Subcutaneous abdominal adipose tissue (tissue), 5 donors: ENCODE measurements around the gene EEF1G.

Experiments used
- H3K27ac ChIP-seq: one replicate; pipeline ENCODE4 v1.7.0; 2013; ENCODE audit warnings: low read depth, mild to moderate bottlenecking, inconsistent platforms, low read length, moderate library complexity
- H3K27me3 ChIP-seq, 5 donors: one replicate each; pipeline ENCODE4 v1.7.0; 2013; ENCODE audit warnings: low read length in 5 of 5, inconsistent platforms in 1 of 5; ENCODE audit not compliant: control insufficient read depth in 5 of 5, insufficient read depth in 4 of 5
- H3K36me3 ChIP-seq, 5 donors: one replicate each; pipeline ENCODE4 v1.7.0; 2013; ENCODE audit warnings: low read length in 5 of 5; ENCODE audit not compliant: control insufficient read depth in 5 of 5, insufficient read depth in 5 of 5
- H3K4me1 ChIP-seq, 5 donors: one replicate each; pipeline ENCODE4 v1.7.0; 2013; ENCODE audit warnings: low read length in 5 of 5, mild to moderate bottlenecking in 3 of 5, moderate library complexity in 1 of 5; ENCODE audit not compliant: control insufficient read depth in 5 of 5, insufficient read depth in 5 of 5
- H3K4me3 ChIP-seq, 5 donors: one replicate each; pipeline ENCODE4 v1.7.0; 2013; ENCODE audit warnings: low read length in 5 of 5, low read depth in 1 of 5
- H3K9ac ChIP-seq, 5 donors: one replicate each; pipeline ENCODE4 v1.7.0; 2013; ENCODE audit warnings: low read length in 5 of 5, mild to moderate bottlenecking in 4 of 5, moderate library complexity in 3 of 5
- H3K9me3 ChIP-seq, 5 donors: one replicate each; pipeline ENCODE4 v1.7.0; 2013; ENCODE audit warnings: low read length in 5 of 5; ENCODE audit not compliant: control insufficient read depth in 5 of 5
- donor health status: healthy.
- donor health status: healthy.
- donor health status: healthy.
- donor health status: healthy.
- donor health status: healthy.

Gene EEF1G

DNA sequence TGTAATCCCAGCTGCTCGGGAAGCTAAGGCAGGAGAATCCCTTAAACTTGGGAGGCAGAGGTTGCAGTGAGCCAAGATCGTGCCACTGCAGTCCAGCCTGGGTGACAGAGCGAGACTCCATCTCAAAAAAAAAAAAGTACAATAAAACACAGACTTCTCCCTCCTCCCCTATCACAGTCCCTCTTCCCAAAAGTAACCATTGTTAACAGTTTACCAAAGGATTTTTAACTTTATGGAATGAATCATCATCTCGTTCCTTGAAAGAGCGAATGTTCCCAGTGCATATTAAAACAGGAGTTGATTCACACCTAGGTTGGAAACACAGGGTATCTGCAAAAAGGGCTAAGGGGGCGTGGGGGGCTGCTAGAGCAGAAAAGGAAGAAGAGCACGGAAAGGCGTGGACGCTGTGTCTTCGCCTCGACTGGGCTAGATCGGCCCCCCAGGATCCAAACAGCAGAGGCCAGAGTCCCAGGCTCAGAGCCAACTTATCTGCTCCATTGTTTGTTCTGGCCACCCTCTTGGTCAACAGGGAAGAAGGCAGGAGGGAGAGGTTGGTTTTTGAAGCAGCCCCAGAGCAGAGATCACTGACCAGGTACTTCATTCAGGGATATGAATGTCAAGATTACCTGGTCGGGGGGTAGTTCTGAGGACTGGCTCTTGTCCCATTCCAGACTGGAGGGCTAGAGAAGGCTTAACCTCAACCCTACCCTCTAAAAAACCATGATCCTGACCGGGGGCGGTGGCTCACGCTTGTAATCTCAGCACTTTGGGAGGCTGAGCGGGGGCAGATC, 25.0 kb downstream of the EEF1G start:
- H3K36me3 ChIP-seq: no peaks in the 10 kb centered on the region
- H3K4me1 ChIP-seq: peaks cover 9 to 83% (median 58%) of the 10 kb centered on the region in 5 donors
- H3K9ac ChIP-seq: no peak overlapping the region
- H3K4me3 ChIP-seq: no peak overlapping the region
- H3K27me3 ChIP-seq: no peaks in the 10 kb centered on the region
- H3K9me3 ChIP-seq: no peaks in the 10 kb centered on the region
- no peak overlapping the region for H3K27ac ChIP-seq

DNA sequence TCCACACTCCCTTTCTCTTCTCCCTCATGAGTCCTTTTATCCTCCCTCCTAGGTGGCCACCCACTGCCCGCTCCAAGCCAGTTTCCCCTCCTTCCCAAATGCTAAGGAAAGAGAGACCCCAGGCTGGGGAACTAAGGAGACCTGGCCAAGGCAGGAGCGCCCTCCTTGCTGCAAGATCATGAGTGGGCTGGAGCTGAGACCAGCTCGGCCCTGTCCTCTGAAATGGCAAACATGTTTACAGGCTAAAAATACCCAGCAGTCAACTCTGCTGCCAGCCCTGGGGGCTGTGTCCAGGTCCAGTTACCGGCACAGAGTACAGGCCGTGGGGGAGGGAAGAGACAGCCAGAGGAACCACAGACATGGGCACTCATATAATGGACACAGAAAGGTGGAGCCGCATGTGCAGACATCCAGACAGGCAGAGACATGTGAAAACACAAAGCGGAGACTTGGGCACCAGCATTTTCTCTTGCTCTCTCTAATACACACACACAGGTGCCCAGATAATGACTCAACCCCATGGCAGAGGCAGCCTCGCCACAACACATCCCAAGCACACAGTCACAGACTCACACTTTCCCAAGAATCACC, 25.9 kb downstream of the EEF1G start:
- Histone ChIP-seq H3K4me3 (peak overlapping the region; percentile 66 to 100 (median 85)), H3K9ac (peak overlapping the region; percentile 38 to 84 (median 54)), H3K27ac (peak overlapping the region; percentile 100), H3K36me3 (no peaks in the 10 kb centered on the region), H3K4me1 (peaks cover 5 to 83% (median 58%) of the 10 kb centered on the region in 5 donors), H3K9me3 (no peaks in the 10 kb centered on the region), H3K27me3 (no peaks in the 10 kb centered on the region)

DNA sequence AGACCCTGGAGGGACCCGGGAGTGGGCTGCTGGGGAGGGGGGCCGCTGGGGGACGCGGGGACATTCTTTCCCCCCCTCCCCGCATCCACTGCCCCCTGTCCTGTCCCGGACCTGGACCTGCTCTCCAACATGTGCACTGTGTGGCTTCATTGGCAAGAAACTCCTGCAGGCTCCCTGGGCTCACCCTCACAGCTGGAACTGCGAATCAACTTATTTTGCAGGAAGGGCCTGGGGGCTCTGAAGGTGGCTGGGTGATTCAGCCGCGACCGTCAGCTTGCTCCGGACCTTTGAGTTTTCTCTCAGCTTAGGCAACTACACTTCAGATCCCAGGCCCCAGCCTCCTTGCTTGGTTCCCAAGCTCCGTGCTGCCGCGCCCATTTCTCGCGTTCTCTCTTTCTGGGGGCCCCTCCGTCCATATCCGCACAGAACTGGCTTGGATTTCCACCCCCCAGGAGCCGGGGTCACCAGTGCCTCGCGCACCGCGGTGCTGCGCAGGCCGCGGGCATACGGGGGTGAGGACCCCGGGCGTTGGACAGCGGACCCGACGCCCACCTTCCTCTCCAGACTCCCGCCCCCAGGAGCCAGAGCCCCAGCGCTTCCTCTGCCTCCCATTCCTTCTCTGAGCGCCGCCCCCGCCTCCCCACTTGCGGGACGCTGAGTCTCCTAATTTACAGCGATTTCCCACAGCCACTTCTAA, 26.6 kb downstream of the EEF1G start:
- Histone ChIP-seq H3K4me1 (peaks cover 7 to 83% (median 58%) of the 10 kb centered on the region in 5 donors), H3K27ac (peak overlapping the region; percentile 100)

DNA sequence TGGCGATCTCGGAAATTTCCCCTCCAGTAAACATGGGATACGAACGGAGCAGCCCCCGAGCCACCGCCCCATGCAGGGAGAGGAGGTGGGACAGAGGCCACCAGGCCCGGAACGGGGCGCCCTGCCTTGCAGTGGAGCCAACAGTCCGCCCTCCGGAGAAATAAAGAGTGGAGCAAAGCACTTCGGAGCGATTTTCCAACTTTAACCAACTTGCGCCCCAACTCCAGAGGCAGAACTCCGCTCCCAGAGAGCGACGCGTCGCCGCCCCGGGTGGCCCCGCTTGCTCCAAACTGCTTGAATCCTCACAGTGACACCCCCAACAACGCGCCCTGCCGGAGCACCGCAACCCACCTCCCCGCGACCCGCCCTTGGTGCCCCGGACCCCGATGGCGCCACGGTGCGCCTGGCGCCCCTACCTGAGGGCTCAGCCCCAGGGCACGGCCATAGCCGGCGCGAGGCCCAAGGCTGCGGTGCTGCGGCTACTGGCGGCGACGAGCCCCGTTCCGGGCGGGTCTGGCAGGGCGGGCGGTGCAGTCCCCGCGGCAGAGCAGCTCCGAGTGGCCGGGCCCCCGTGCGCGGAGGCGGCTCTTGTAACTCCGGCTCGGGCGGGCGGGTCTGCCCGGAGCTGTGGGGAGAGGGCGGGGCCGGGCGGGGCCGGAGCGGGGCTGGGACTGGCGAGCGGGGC, 27.3 kb downstream of the EEF1G start, which contains the start of gene AHNAK:
Gene AHNAK (minus strand): TSS at position 563 of the 685 bp plus-strand sequence. CDS start 10,708 bp downstream, outside the sequence.
- peaks cover 0 to 4% (median 3%) of the 10 kb centered on the region in 5 donors for H3K36me3 ChIP-seq
- peaks cover 10 to 83% (median 58%) of the 10 kb centered on the region in 5 donors for H3K4me1 ChIP-seq
- no peaks in the 10 kb centered on the region for H3K27me3 ChIP-seq
- peak within 1 kb of the TSS; percentile 100 for H3K27ac ChIP-seq
- H3K9ac ChIP-seq: peak within 1 kb of the TSS; percentile 87 to 99 (median 99)
- no peaks in the 10 kb centered on the region for H3K9me3 ChIP-seq
- peak within 1 kb of the TSS; percentile 93 to 100 (median 97) for H3K4me3 ChIP-seq

More for the DNA sequence above, 26.6 kb downstream of the EEF1G start:
- peaks cover 0 to 3% (median 0%) of the 10 kb centered on the region in 5 donors for H3K36me3 ChIP-seq
- H3K9me3 ChIP-seq: no peaks in the 10 kb centered on the region
- H3K4me3 ChIP-seq: peak overlapping the region; percentile 72 to 100 (median 93)
- peak overlapping the region; percentile 56 to 84 (median 75) for H3K9ac ChIP-seq
- no peaks in the 10 kb centered on the region for H3K27me3 ChIP-seq

DNA sequence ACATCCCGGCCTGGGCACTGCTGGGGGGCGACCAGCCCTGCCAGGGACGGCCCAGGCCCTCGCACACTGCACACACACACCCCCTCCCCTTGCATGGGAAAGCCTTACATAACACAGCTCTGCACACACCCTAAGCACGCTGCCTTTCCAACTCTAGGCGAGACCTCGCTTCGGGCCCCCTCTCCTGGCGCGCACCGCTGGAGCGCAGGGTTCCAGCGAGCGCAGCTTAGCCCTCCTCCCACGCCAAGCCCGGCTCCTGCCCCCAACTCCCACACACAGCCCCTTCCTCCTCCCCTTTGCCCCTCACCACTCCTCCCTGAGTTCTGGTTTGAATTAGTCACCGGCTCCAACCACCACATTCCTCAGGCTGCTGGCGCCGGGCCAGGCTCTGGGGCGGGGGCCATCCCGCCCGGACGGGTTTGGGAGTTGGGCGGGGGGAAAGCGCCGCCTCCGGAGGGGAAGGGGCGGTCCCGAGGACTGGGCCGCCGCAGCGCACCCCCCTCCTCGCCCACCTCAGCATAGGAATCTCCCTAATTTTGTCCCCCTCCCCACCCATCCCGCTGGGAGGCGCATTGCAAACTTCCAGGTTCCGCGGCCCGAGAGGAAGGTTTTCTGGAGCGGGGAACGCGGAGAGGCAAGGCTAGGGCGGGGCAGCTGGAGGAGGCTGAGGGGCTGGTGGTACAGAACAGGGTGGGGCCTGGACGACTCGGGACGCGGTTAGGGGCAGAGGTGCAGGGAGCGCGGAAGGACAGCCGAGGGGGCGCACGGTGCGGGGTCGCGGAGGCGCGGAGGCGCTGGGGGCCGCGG, 28.1 kb downstream of the EEF1G start:
- peaks cover 15 to 83% (median 61%) of the 10 kb centered on the region in 5 donors for H3K4me1 ChIP-seq
- H3K9me3 ChIP-seq: no peaks in the 10 kb centered on the region
- H3K36me3 ChIP-seq: peaks cover 0 to 5% (median 3%) of the 10 kb centered on the region in 5 donors
- H3K4me3 ChIP-seq: peak overlapping the region; percentile 93 to 100 (median 97)
- peak overlapping the region; percentile 100 for H3K27ac ChIP-seq
- H3K9ac ChIP-seq: peak overlapping the region; percentile 98 to 99 (median 99)
- no peaks in the 10 kb centered on the region for H3K27me3 ChIP-seq

GRCh38 chr11:62544581-62545436, 28.9 kb downstream of the EEF1G start:
- peaks cover 21 to 86% (median 69%) of the 10 kb centered on the region in 5 donors for H3K4me1 ChIP-seq
- peak overlapping the region; percentile 100 for H3K27ac ChIP-seq
- H3K9ac ChIP-seq: peak overlapping the region; percentile 98 to 99 (median 99)

GRCh38 chr11:62543680-62544444, 29.8 kb downstream of the EEF1G start:
- H3K27me3 ChIP-seq: no peaks in the 10 kb centered on the region
- peak overlapping the region; percentile 100 for H3K27ac ChIP-seq
- peak overlapping the region; percentile 93 to 100 (median 97) for H3K4me3 ChIP-seq
- peak overlapping the region; percentile 98 to 99 (median 99) for H3K9ac ChIP-seq
- peaks cover 28 to 86% (median 76%) of the 10 kb centered on the region in 5 donors for H3K4me1 ChIP-seq
- peaks cover 0 to 8% (median 5%) of the 10 kb centered on the region in 5 donors for H3K36me3 ChIP-seq
- H3K9me3 ChIP-seq: no peaks in the 10 kb centered on the region

More at GRCh38 chr11:62544581-62545436, 28.9 kb downstream of the EEF1G start:
- Histone ChIP-seq H3K27me3 (no peaks in the 10 kb centered on the region), H3K4me3 (peak overlapping the region; percentile 93 to 100 (median 97)), H3K36me3 (peaks cover 0 to 5% (median 3%) of the 10 kb centered on the region in 5 donors), H3K9me3 (no peaks in the 10 kb centered on the region)
